ENCODE results near the gene ADAMTSL1.

The ADAMTSL1 gene

GRCh38 chr9:18461496-18461895 is 12.5 kb upstream of the ADAMTSL1 start:
- Histone ChIP-seq H3K9ac (ENCODE audit: low read length) (no peak overlapping the region), H3K9me2 (replicated peaks; ENCODE audit: insufficient read depth, low read length) (no peaks in the 10 kb centered on the region), H3F3A (ENCODE audit: insufficient read depth) (no peaks in the 10 kb centered on the region), H4K20me1 (ENCODE audit: low read depth, low read length) (no peaks in the 10 kb centered on the region), H3K36me3 (ENCODE audit: low read length) (no peaks in the 10 kb centered on the region), H3K79me2 (ENCODE audit: insufficient read depth, low read length) (no peaks in the 10 kb centered on the region), H3K9me3 (ENCODE audit: insufficient read depth, low read length) (no peaks in the 10 kb centered on the region), H3K27me3 (ENCODE audit: low read length) (no peaks in the 10 kb centered on the region; the same call in 1 of the 2 replicates), H3K4me2 (ENCODE audit: low read depth, low read length, poor library complexity, severe bottlenecking) (no peak overlapping the region), H3K4me3 (ENCODE audit: insufficient read depth, low read length, poor library complexity, severe bottlenecking) (no peak overlapping the region), H2AFZ (ENCODE audit: low read depth, low read length, severe bottlenecking) (no peak overlapping the region), H3K27ac (ENCODE audit: low read depth, low read length) (no peak overlapping the region)
- TF ChIP-seq CTCF (IDR thresholded peaks at IDR 0.05; ENCODE audit: insufficient read depth, low read length, poor library complexity, severe bottlenecking) (no peak), EZH2phosphoT487 (conservative IDR thresholded peaks at IDR 0.05; ENCODE audit: low read length) (no peak)

GRCh38 chr9:18463991-18464390 is 10.0 kb upstream of the ADAMTSL1 start:
- Histone ChIP-seq H3K9ac (ENCODE audit: low read length) (no peak overlapping the region), H4K20me1 (ENCODE audit: low read depth, low read length) (no peaks in the 10 kb centered on the region), H3K4me2 (ENCODE audit: low read depth, low read length, poor library complexity, severe bottlenecking) (no peak overlapping the region), H3K9me2 (replicated peaks; ENCODE audit: insufficient read depth, low read length) (no peaks in the 10 kb centered on the region), H3K79me2 (ENCODE audit: insufficient read depth, low read length) (no peaks in the 10 kb centered on the region), H3K9me3 (ENCODE audit: insufficient read depth, low read length) (no peaks in the 10 kb centered on the region), H3K27me3 (ENCODE audit: low read length) (no peaks in the 10 kb centered on the region; the same call in 1 of the 2 replicates), H3K4me3 (ENCODE audit: insufficient read depth, low read length, poor library complexity, severe bottlenecking) (no peak overlapping the region), H3K36me3 (ENCODE audit: low read length) (no peaks in the 10 kb centered on the region), H2AFZ (ENCODE audit: low read depth, low read length, severe bottlenecking) (no peak overlapping the region), H3F3A (ENCODE audit: insufficient read depth) (no peaks in the 10 kb centered on the region), H3K27ac (ENCODE audit: low read depth, low read length) (no peak overlapping the region)
- no peak for TF ChIP-seq EZH2phosphoT487 (conservative IDR thresholded peaks at IDR 0.05; ENCODE audit: low read length)
- no peak for TF ChIP-seq CTCF (IDR thresholded peaks at IDR 0.05; ENCODE audit: insufficient read depth, low read length, poor library complexity, severe bottlenecking)

DNA sequence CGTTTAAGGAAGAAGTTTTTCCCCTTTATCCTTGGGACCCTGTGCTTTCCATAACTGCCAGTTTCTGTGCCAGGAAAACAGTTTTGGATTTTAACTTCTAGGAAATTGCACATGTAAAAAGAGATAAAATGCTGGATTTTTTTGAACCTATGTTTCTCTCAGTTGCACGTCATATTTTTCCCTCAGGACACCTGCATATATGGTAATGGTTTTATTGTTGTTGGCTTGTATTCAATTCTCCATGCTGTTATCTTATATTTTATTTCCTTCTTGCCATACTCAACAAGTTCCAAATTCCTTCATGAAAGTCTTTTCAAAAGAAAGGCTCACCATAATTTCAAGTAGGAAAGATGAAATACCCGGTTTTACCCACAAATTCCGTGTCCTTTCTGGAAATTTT is 7.9 kb upstream of the ADAMTSL1 start:
- H3K27me3 ChIP-seq (ENCODE audit: low read length) = no peaks in the 10 kb centered on the region
- no peaks in the 10 kb centered on the region for H4K20me1 ChIP-seq (ENCODE audit: low read depth, low read length)
- H3F3A ChIP-seq (ENCODE audit: insufficient read depth) = no peaks in the 10 kb centered on the region
- H3K27ac ChIP-seq (ENCODE audit: low read depth, low read length) = no peak overlapping the region
- no peaks in the 10 kb centered on the region for H3K9me3 ChIP-seq (ENCODE audit: insufficient read depth, low read length)
- H2AFZ ChIP-seq (ENCODE audit: low read depth, low read length, severe bottlenecking) = no peak overlapping the region
- H3K4me3 ChIP-seq (ENCODE audit: insufficient read depth, low read length, poor library complexity, severe bottlenecking) = no peak overlapping the region
- H3K9ac ChIP-seq (ENCODE audit: low read length) = no peak overlapping the region
- H3K79me2 ChIP-seq (ENCODE audit: insufficient read depth, low read length) = no peaks in the 10 kb centered on the region
- no peak for TF ChIP-seq CTCF (IDR thresholded peaks at IDR 0.05; ENCODE audit: insufficient read depth, low read length, poor library complexity, severe bottlenecking)
- TF ChIP-seq EZH2phosphoT487 (conservative IDR thresholded peaks at IDR 0.05; ENCODE audit: low read length) = no peak
- no peaks in the 10 kb centered on the region for H3K9me2 ChIP-seq (replicated peaks; ENCODE audit: insufficient read depth, low read length)
- H3K36me3 ChIP-seq (ENCODE audit: low read length) = no peaks in the 10 kb centered on the region
- no peak overlapping the region for H3K4me2 ChIP-seq (ENCODE audit: low read depth, low read length, poor library complexity, severe bottlenecking)

Data from SU-DHL-6 (cell line).